HG02938 (cell line): ENCODE measurements around the gene TAF11L9.
"Not testable (repeated sequence)": the region's sequence is repeated elsewhere in the genome, so short reads cannot be mapped to it uniquely, and the experiment has no call there.

Experiments used
- ATAC-seq: cut with Tn5 transposase; IDR thresholded peaks from one replicate; pipeline ENCODE4 v1.9.1; 2021; ENCODE audit warnings: mild to moderate bottlenecking, moderate library complexity; ENCODE audit not compliant: unreplicated experiment

The TAF11L9 gene

GRCh38 chr5:17594255-17594654 lies at the start of gene TAF11L9:
TAF11L9 (minus strand) TSS chr5:17594394.
- not testable (repeated sequence) for ATAC-seq

GRCh38 chr5:17634160-17634559 lies 40.0 kb upstream of the TAF11L9 start, which contains the start of gene TAF11L14:
TAF11L14 (plus strand) TSS chr5:17634460.
- no peak for ATAC-seq

- not testable (repeated sequence) for ATAC-seq
Observed at GRCh38 chr5:17631788-17632187, 37.6 kb upstream of the TAF11L9 start, which contains the start of gene TAF11L13. TAF11L13 (plus strand) TSS chr5:17632088.

GRCh38 chr5:17625686-17626085 lies 31.5 kb upstream of the TAF11L9 start:
- ATAC-seq = no peak

- ATAC-seq = no peak
Observed at GRCh38 chr5:17620627-17621026, 26.4 kb upstream of the TAF11L9 start.

GRCh38 chr5:17619354-17619753 lies 25.2 kb upstream of the TAF11L9 start:
- ATAC-seq = no peak

GRCh38 chr5:17614872-17615605 lies 20.8 kb upstream of the TAF11L9 start:
- no peak for ATAC-seq

GRCh38 chr5:17610092-17610491 lies 15.9 kb upstream of the TAF11L9 start, which contains the start of gene TAF11L12:
TAF11L12 (plus strand) TSS chr5:17610392.
- ATAC-seq = not testable (repeated sequence)

GRCh38 chr5:17607461-17607860 lies 13.3 kb upstream of the TAF11L9 start:
- not testable (repeated sequence) for ATAC-seq

GRCh38 chr5:17604951-17605350 lies 10.8 kb upstream of the TAF11L9 start:
- no peak for ATAC-seq

- ATAC-seq = not testable (repeated sequence)
Observed at GRCh38 chr5:17603880-17604279, 9.7 kb upstream of the TAF11L9 start, which contains the start of gene TAF11L11. TAF11L11 (plus strand) TSS chr5:17604183.

GRCh38 chr5:17597728-17598127 lies 3.5 kb upstream of the TAF11L9 start, which contains the start of gene TAF11L10:
TAF11L10 (minus strand) TSS chr5:17597828.
- ATAC-seq = not testable (repeated sequence)

GRCh38 chr5:17590860-17591259 lies 3.3 kb downstream of the TAF11L9 start, which contains the start of gene TAF11L8:
TAF11L8 (minus strand) TSS chr5:17590960.
- not testable (repeated sequence) for ATAC-seq

- ATAC-seq = not testable (repeated sequence)
Observed at GRCh38 chr5:17585658-17586057, 8.5 kb downstream of the TAF11L9 start, which contains the start of gene TAF11L7. TAF11L7 (minus strand) TSS chr5:17585758.
